GM10847 (cell line): ENCODE measurements around the gene IRAG1.

Source experiments
- POLR2A ChIP-seq: IDR thresholded peaks from 2 replicates; pipeline ENCODE4 v1.6.1; 2011; ENCODE audit not compliant: insufficient read length; ENCODE audit errors: extremely low read depth

Gene IRAG1

DNA sequence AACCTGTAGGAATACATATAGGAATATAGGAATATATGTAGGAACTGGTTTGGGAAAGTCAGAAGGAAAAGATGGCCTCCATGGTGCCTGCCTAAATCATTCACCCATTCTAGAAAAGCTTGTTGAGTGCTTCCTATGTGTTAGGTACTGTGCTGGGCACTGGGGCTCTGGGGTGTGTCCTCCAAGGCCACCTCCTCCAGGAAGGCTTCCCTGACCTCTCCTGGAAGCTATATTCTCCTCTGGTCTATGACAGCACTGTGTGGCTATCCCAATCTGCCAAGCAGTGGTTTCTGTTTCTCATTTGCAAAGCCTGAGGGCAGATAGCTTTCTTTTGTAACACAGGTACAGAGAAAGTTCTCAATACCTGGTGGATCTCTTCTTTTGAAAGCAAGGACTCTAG is 30.2 kb downstream of the IRAG1 start:
- no peak for TF ChIP-seq POLR2A

DNA sequence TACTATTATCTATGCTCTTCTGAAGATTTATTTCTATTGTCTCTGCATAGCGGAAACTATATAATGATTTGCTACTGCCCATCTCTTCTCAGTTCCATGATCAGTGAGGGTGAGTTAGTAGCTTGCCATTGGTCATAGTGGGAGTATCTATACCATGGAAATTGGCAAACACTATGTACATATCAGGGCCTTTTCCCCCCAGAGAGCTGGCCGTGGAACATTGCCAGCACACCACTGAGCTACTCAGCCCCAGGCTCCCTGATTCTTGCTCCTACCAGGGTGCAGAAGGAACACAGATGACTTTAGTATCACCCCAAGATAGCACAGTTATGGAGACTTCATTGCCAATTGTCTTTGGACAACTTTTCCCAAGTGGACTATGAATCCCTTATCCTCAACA is 33.2 kb downstream of the IRAG1 start:
- no peak for TF ChIP-seq POLR2A

DNA sequence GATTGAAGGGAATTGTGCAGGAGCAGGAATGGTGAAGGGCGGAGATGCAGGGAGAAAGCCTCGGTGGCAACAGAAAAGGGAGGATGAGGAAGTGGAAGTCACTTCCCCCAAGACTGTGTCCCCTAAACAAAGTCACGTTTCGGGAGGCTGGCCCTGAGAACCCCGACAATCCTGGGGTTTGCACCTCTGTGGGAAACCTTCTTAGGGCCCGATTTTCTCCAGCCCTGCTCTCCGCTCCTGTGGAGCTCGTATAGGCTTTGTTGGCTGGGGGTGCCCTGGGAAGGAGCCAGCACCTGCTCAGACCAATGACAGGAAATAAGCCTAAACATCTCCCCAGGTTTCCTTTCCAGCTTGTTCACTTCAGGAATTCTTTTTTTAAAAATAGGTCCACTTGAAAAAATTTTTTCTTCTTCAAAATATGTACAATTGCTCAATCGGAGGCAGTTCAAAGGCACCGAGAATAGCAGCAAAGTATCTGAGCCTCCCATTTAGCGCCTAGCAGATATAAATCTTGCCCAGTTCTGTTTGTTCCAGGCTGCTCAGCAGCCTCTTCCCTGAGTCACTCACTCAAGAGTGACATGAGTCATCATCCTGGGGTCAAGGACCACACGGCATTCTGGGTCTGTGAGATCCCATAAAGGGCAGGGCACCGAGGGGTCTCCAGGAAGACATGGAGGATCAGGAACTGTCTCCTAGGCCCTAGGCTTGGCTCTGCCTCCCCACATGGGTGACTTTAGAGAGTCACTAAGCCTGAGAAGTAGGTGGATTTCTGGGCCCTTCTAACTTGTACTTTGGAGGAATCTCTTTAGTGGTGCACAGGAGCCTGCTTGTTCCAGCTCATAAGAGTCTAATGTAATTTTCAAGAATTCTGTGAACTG is 34.0 kb downstream of the IRAG1 start:
- TF ChIP-seq POLR2A = no peak

DNA sequence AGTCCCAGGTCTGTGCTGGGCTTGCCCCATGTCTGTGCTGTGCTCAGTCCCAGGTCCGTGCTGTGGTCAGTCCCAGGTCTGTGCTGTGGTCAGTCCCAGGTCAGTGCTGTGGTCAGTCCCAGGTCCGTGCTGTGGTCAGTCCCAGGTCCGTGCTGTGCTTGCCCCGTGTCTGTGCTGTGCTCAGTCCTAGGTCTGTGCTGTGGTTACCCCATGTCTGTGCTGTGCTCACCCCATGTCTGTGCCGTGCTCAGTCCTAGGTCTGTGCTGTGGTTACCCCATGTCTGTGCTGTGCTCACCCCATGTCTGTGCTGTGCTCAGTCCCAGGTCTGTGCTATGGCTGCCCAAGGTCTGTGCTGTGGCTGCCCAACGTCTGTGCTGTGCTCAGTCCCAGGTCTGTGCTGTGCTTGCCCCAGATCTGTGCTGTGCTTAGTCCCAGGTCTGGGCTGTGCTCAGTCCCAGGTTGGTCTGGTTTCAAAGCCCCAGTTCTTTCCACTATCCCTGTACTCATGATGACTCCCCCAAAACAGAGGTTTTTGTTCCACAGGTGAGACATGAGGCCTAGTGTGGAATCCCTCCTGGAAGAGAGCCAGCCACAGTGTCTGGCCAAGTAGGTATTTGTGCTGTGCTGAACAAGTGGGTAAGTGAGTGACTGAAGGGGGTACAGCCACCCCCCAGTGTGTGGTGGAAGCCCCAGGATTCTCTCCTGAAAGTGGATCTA is 34.8 kb downstream of the IRAG1 start:
- TF ChIP-seq POLR2A = no peak

DNA sequence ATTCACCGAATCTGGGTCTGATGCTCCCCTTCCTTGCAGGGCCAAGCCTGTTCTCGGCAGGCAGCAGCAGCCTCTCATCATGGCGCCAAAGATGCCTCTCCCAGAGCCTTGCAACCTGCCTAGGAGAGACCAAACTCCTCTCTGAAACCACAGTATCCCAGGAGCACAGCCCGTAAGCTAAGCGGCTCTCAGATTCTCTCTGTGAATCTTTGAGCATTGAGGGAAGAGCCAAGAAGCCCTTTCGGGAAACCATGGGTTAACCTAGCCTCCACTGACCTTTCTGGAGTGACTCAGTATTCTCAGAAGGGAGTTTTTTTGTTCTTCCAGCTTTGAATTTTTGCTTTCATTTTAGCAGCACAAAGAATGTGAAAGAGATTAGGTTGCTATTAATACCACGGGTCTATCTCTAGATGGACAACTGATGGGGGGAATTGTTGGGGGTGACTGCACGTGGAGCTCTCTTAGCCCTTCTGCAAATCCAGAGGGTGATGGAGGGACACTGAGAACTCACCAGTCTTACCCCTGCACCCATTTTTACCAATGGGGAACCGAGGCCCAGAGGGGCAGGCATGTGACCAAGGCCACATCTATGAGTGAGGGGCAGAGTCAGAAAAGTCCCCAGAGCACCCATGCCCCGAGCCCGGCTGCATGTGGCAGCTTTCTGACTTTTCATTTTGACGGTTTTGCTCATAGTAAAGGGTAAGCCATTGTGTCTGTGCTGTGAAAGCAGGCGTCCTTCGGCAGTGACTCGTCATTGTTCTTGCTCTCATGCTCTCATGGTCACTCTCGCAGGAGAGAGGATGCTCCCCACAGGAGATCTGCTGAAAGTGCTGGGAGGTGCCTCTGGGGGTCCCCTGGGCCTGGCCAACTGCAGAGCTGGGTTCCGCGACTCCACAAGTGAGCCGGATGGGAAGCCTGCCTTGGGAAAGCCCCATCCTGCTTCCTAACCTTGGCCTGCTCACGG is 36.0 kb downstream of the IRAG1 start:
- TF ChIP-seq POLR2A = no peak

DNA sequence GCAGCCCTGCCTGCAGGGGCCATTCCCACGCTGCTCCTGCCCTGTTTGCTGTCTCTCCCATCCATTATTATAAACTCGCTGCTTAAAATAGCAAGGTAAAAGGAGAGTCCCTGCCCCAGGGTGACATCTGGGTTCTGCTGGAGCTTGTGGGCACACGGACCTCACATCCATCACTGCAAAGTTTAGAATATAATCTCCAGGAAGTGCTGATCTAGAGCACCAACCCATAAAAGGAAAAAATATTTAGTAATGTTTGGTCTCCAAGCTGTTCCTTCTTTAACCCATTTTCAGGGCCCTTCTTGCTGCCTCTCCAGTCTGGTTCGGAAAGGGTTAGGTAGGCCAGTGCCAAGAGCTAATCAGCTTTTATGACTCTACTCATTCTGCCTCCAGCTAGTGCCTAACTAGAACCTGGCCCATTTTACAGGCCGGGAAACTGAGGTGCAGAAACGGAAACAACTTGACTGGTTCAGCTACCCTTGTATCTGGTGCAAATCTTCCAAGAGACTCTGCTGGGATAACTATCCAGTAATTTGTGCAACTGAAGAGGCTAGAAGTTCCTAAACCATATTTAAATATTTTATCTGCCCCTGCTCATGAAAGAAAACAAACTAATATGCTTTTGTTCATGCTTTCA is 37.5 kb downstream of the IRAG1 start:
- no peak for TF ChIP-seq POLR2A

DNA sequence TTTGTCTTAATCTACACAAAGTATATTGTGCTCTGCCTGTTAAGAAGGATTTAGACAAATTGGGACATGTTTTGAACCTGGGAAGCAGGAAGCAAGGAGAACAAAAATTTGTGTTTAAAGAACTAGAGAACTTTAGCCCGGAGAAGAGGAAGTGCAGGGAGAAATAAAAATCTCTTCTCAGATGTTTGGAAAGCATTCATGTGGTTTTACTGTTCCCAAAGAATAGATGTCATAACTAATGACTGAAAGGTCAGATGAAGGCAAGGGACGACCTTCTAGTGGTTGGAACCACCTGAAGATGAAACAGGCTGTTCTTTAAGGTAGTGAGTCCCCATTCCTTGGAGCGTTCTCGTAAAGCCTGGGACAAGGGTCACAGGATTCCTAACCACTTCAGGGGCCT is 38.3 kb downstream of the IRAG1 start:
- TF ChIP-seq POLR2A = no peak

DNA sequence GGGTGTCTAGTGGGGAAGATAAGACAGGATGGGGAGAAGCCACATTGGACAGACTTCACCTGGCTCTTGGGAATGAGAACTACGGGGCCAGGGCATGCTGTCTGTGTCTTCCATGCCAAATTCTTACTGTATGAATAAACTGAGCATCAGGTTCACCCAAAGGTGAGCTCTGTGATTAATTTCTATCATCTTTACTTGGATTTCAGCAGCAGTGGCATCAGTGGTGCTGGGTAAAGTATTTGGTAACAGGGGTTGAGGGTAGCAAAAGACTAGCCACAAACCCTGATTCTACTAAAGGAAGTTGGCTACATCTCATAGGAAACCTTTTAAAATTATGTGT is 38.8 kb downstream of the IRAG1 start:
- no peak for TF ChIP-seq POLR2A

DNA sequence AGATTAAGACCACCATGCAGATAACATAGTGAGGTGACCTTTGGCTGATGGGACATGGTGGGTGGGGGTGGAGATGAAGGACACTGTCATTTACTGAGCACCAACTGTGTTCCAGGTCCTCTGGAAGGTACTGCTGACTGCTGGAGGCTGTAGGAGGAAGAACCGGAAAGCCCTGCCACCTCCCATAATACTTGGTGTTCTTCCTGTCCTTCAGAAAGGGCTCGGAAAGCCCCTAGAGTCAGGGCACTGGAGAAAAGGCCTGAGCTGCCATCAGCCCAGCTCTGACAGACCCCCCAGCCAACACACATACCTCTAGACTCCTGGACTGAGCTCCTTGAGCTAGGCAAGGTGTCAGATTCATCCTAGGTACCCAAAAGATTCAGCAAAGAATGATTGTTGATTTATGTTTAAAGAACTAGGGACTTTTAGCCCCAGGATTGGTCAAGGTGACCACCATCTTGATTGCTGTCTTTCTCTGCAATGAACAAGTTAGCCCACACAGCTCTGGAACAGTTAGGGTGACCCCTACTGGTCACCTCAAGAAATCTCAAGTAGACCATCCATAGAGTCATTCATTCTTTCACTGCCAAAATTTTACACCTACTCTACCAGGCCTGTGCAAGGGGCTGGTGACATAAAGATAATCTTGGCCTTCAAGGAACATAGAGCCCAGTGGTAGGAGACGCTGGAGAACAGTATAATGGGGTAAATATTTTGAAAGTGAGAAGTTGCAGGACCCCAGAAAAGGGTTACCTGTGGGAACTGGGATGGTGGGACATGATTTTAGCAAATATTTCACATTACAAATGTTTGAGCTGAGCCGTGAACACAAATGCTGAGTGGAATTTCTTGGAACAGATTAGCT is 39.4 kb downstream of the IRAG1 start:
- no peak for TF ChIP-seq POLR2A

DNA sequence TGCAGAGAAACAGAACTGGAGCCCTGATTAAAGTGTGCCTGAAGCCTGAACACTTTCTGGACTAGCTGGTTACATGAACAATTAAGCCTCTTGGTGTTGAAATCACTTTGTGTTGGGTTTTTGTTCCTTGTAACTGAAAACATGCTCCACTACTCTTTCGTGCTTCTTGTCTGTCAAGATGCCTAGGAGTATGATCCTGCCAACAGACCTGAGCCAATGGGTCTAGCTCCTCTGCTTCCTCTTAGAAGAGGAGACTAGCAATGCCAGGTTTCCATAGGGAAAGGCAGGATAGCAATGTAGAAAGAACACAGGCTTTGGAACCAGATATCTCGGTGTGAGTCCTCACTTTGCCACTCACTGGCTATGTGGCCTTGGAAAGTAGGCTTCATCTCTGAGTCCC is 40.3 kb downstream of the IRAG1 start:
- TF ChIP-seq POLR2A = no peak

DNA sequence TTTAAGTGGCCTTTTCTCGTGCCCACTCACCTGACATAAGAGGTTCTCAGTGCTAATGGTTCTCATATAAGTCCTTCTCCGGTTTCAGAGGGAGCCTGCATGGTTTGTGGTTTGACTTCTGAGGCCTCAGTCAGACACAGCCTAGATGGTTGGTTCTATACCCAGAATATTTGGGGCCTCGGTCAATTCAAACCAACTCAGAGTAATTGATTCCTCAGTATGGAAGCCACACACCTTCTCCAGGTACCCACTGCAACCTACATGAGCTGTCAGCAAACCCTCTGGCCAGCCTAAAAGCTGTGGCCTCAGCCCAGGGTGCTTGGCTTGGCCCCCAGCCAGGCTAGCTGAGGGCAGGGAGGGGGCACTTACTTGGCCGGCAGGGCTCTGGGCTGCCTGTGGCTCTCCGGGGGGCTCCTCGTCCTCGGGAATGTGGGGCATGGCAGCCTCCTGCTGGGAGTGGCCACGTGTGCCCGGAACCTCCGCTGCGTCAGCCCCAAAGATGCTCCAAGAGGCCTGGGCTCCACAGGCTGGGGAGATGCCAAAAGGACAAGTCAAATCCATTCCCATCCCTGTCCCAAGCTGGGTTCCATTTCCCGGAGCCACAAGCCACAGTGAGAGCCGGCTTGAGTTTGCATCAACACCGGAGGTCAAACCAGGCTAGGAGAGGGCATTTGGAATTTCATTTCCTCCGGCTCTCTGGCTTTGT is 41.7 kb downstream of the IRAG1 start:
- no peak for TF ChIP-seq POLR2A

DNA sequence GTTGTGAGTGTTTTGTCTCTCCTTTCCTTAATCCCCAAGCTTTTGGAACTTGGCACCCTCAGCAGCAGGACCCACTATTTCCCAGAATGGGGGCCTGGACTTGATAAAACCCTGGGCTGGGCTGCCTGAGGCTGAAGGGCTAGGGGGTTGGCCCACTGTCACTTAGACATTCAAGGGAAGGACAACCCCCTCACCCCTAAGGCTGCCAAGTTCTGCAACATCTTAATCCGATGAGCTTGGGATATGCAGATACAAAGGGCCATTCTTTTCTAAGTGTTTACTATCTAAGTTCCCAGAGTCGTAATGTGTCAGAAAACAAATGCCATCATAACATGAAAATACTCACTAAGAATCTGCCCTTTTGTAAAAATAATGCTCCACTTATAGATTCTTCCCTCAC is 42.9 kb downstream of the IRAG1 start:
- TF ChIP-seq POLR2A = no peak

DNA sequence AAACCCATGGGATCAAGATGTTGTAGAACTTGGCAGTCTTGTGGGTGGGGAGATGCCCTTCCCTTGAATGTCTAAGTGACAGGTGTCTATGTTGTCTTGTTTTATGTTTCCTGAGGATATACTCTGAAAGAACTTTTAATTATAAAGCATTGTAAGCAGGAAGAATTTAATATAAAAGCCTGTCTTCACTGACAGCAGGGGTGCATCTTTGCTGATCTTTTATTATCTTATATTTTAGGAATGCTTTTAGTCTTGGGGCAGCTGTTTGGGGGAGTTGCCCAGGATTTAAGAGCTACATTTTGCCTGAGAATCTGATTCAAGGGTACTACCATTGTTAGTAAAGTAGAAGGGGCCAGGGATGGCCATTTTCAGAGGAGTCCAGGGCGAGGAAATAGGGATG is 43.4 kb downstream of the IRAG1 start:
- no peak for TF ChIP-seq POLR2A
